Colonic mucosa (tissue), 4 donors: ENCODE results near the gene OR51L1. TPM values are rescaled to one million over a fixed set of nuclear protein-coding genes. Genes with fewer than 3 reads are reported as not detected.
"Not testable (repeated sequence)": the region's sequence is repeated elsewhere in the genome, so short reads cannot be mapped to it uniquely, and the experiment has no call there.

Experiments
- DNase-seq: peaks from one replicate; pipeline ENCODE4 v3.0.0-alpha.2; 2020
- H3K27ac ChIP-seq: fragments of 200-600 bp; one replicate; pipeline ENCODE4 v1.8.0; 2021
- H3K27me3 ChIP-seq: fragments of 200-600 bp; one replicate; pipeline ENCODE4 v1.8.0; 2021
- H3K36me3 ChIP-seq: fragments of 200-600 bp; one replicate; pipeline ENCODE4 v1.8.0; 2021
- H3K4me1 ChIP-seq: fragments of 200-600 bp; one replicate; pipeline ENCODE4 v1.8.0; 2021; ENCODE audit warnings: mild to moderate bottlenecking
- H3K4me3 ChIP-seq: fragments of 200-600 bp; one replicate; pipeline ENCODE4 v1.8.0; 2021
- H3K9ac ChIP-seq, 2 donors: one replicate each; pipeline ENCODE4 v1.7.0; 2013; ENCODE audit warnings: control low read depth in 2 of 2, low read depth in 2 of 2, low read length in 2 of 2
- H3K9me3 ChIP-seq: fragments of 200-600 bp; one replicate; pipeline ENCODE4 v1.8.0; 2021
- CTCF ChIP-seq: fragments of 200-600 bp; IDR thresholded peaks from one replicate; pipeline ENCODE4 v1.8.0; 2022; ENCODE audit warnings: antibody characterized with exemption, mild to moderate bottlenecking
- intact Hi-C: fragments of 100-400 bp; cut with DNase I; formaldehyde crosslinking; loops from one replicate; pipeline ENCODE4 v1.14.1; 2022
- total RNA-seq, 2 donors: library from RNA; stranded (reverse); fragmentation: NEBNext Ultra II Directional in 1 of 2; extraction: Animal tissue kit (Norgen Biotek cat#: 25700) in 1 of 2; gene quantifications; one replicate each; pipeline ENCODE4 v1.2.1, GENCODE V29; 2021
- donor health status: healthy.
- donor health status: DM: no; HTN: no; CAD: no.
- donor health status: DM: no; HTN: no; CAD: no.

Gene OR51L1
- not detected for total RNA-seq

- no peak within 1 kb of the TSS for H3K4me3 ChIP-seq
- H3K27me3 ChIP-seq = no peaks in the 10 kb centered on the region
- intact Hi-C loops = no loop called here
- no peak within 1 kb of the TSS for H3K9ac ChIP-seq
- no peak for DNase-seq
- no peaks in the 10 kb centered on the region for H3K36me3 ChIP-seq
- no peaks in the 10 kb centered on the region for H3K4me1 ChIP-seq
- no peak within 1 kb of the TSS for H3K27ac ChIP-seq
- no peaks in the 10 kb centered on the region for H3K9me3 ChIP-seq
- TF ChIP-seq CTCF = no peak
Observed at GRCh38 chr11:4994551-4994950, at the start of gene OR51L1. OR51L1 (plus strand) TSS chr11:4994851; CDS start chr11:4998983, 4,132 bp downstream.

GRCh38 chr11:4947505-4947904 lies 47.1 kb upstream of the OR51L1 start, which contains the start of gene OR51A4:
OR51A4 (minus strand) TSS chr11:4947605; CDS start chr11:4947100, 505 bp downstream.
- no peaks in the 10 kb centered on the region for H3K36me3 ChIP-seq
- no peak within 1 kb of the TSS for H3K9ac ChIP-seq
- DNase-seq = no peak
- H3K4me1 ChIP-seq = no peaks in the 10 kb centered on the region
- H3K4me3 ChIP-seq = no peak within 1 kb of the TSS
- H3K9me3 ChIP-seq = no peaks in the 10 kb centered on the region
- no peaks in the 10 kb centered on the region for H3K27me3 ChIP-seq
- no peak for TF ChIP-seq CTCF
- intact Hi-C loops = no loop called here
- H3K27ac ChIP-seq = no peak within 1 kb of the TSS

- H3K36me3 ChIP-seq, intact Hi-C loops, H3K4me1 ChIP-seq, DNase-seq, H3K27ac ChIP-seq, H3K9ac ChIP-seq, H3K9me3 ChIP-seq, H3K27me3 ChIP-seq, H3K4me3 ChIP-seq: not testable (repeated sequence)
Observed at GRCh38 chr11:4955613-4956012, 39.0 kb upstream of the OR51L1 start, which contains the start of gene OR51A2. OR51A2 (minus strand) TSS chr11:4955713; CDS start chr11:4955713, 0 bp downstream.

- Histone ChIP-seq H3K9ac (no peak overlapping the region), H3K27ac (no peak overlapping the region), H3K9me3 (no peaks in the 10 kb centered on the region), H3K27me3 (no peaks in the 10 kb centered on the region), H3K4me1 (no peaks in the 10 kb centered on the region), H3K4me3 (no peak overlapping the region), H3K36me3 (no peaks in the 10 kb centered on the region)
- intact Hi-C loops = no loop called here
- no peak for DNase-seq
- no peak for TF ChIP-seq CTCF
Observed at GRCh38 chr11:4957396-4957795, 37.3 kb upstream of the OR51L1 start.

- H3K27ac ChIP-seq = no peak overlapping the region
- H3K9me3 ChIP-seq = no peaks in the 10 kb centered on the region
- H3K4me1 ChIP-seq = no peaks in the 10 kb centered on the region
- no peak overlapping the region for H3K9ac ChIP-seq
- intact Hi-C loops = no loop called here
- no peak overlapping the region for H3K4me3 ChIP-seq
- no peaks in the 10 kb centered on the region for H3K36me3 ChIP-seq
- no peaks in the 10 kb centered on the region for H3K27me3 ChIP-seq
- DNase-seq = no peak
- no peak for TF ChIP-seq CTCF
Observed at GRCh38 chr11:4960877-4961276, 33.8 kb upstream of the OR51L1 start.

GRCh38 chr11:4962816-4963215 lies 31.8 kb upstream of the OR51L1 start:
- Histone ChIP-seq H3K9ac (no peak overlapping the region), H3K4me1 (no peaks in the 10 kb centered on the region), H3K27me3 (no peaks in the 10 kb centered on the region), H3K27ac (no peak overlapping the region), H3K36me3 (no peaks in the 10 kb centered on the region), H3K4me3 (no peak overlapping the region), H3K9me3 (no peaks in the 10 kb centered on the region)
- DNase-seq = no peak
- intact Hi-C loops = no loop called here
- TF ChIP-seq CTCF = no peak
